HG02763 (cell line): ENCODE data around the gene ASPSCR1.
"Not testable (repeated sequence)": the region's sequence is repeated elsewhere in the genome, so short reads cannot be mapped to it uniquely, and the experiment has no call there.

Source experiments
- ATAC-seq: cut with Tn5 transposase; IDR thresholded peaks from one replicate; pipeline ENCODE4 v1.9.1; 2021; ENCODE audit warnings: mild to moderate bottlenecking, moderate library complexity; ENCODE audit not compliant: unreplicated experiment

The ASPSCR1 gene

DNA sequence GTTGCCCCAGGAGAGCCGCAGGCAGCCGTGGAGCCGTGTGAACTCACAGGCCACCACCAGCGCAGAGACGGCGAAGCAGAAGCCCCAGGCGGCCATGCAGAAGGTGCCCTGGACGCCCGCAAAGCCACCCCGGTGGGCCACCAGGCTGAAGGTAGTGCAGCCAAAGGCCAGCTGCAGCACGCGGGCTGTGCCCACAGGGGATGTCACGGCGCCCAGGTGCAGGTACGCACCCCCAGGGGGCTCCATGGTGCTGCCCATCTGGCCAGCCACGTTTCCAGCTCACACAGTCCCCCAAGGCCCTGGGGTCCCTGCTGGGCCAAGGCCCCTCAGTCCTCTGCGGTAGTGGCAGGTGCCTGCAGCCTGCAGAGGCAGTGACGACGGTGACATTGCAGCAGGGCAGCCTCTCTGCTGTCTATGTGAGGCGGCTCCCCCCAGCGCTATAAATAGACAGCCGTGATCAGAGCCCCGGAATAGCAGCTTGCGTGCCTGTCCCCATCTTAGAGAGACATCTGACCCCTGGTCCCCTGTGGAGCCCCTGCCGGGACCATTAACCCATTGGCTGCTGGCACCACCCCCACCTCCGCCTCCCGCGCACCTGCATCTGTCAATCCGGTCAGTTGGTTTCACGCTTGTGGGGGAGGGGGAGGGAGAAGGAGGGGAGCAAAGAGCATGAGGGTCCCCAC is 35.8 kb upstream of the ASPSCR1 start:
- ATAC-seq = no peak

- no peak for ATAC-seq
Measured at GRCh38 chr17:81942167-81942553, 35.3 kb upstream of the ASPSCR1 start.

GRCh38 chr17:81944858-81945257 is 32.6 kb upstream of the ASPSCR1 start:
- ATAC-seq = no peak

- ATAC-seq = no peak
Measured at GRCh38 chr17:81947189-81947588, 30.2 kb upstream of the ASPSCR1 start, which contains the start of gene MYADML2. TSS of gene MYADML2 (minus strand) at chr17:81947233. CDS start at chr17:81941741, 5,492 bp downstream.

DNA sequence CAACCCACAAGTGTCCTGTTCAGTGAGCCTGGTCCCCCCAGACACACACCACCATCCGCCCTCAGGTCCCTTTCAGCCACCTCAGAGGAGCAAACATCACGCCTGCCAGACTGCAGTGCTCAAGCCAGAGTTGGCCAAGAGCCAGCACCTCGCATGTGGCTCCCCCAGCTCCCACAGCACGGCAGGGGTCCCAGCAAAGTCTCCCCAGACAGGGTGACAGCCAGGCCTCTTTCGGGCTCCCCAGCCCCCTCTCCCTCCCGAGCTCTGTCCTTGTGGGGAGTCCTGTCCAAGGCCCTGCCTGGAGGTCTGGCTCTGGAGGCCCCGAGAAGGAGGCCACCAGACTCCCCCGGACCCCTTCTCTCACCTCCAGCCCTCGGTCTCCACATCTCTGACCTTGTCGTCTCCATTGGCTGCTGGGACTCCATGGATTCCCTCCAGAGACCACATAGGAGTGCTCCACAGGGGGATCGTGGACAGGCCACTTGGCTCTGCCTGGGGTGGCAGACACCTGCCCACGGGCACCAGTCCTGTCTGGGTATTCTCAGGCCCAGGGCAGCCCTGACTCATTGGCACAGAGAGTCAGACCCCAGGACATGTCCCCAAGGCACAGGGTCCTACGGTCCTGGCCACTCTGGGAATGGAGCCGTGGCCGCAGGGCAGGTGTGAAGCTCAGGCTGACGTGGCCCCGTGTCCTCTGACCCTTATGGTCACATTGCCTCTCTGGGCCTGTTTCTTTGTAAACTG is 28.6 kb upstream of the ASPSCR1 start:
- ATAC-seq = no peak

- ATAC-seq = no peak
Measured at GRCh38 chr17:81950501-81950900, 26.9 kb upstream of the ASPSCR1 start.

DNA sequence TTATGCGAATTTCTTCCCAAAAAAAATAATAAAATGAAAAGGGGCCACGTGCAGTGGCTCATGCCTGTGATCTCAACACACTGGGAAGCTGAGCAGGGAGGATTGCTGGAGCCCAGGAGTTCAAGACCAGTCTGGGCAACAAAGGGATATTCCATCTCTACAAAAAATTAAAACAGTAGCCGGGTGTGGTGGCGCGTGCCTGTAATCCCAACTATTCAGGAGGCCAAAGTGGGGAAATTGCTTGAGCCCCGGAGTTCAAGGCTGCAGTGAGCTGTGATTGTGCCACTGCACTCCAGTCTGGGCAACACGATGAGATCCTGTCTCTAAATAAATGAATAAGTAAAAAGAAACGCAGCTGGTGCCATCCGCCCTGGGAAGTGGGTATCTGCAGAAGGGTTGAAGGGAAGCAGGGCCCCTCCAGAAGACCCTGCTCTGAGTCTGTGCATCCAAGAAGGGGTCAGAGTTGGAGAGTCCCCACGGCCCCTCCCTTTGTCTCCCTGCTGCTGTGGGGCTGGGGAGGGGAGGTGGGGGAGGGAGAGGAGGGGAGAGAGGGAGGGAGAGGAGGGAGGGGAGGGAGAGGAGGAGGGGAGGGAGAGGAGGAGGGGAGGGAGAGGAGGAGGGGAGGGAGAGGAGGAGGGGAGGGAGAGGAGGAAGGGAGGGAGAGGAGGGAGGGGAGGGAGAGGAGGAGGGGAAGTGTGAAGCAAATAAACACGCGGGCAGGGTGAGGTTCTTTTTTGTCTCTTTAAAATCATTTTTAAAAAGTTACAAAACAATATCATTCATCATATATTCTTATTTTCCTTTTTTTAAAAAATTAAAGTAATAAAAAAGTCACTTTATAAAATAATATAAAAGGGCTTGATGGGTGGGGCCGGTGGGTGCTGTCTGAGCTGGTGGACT is 25.4 kb upstream of the ASPSCR1 start:
- ATAC-seq = no peak

GRCh38 chr17:81952792-81953228 is 24.6 kb upstream of the ASPSCR1 start:
- no peak for ATAC-seq

DNA sequence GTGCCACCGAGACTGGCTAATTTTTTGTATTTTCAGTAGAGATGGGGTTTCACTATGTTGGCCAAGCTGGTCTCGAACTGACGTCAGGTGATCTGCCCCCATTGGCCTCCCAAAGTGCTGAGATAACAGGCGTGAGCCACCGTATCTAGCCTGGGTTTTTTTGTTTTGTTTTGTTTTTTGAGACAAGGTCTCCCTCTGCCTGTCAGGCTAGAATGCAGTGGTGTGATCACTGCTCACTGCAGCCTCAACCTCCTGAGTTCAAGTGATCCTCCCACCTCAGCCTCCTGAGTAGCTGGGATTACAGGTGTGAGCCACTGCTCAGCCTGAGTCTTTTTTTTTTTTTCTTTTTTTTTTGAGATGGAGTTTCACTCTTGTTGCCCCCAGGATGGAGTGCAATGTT is 24.0 kb upstream of the ASPSCR1 start:
- ATAC-seq = not testable (repeated sequence)

DNA sequence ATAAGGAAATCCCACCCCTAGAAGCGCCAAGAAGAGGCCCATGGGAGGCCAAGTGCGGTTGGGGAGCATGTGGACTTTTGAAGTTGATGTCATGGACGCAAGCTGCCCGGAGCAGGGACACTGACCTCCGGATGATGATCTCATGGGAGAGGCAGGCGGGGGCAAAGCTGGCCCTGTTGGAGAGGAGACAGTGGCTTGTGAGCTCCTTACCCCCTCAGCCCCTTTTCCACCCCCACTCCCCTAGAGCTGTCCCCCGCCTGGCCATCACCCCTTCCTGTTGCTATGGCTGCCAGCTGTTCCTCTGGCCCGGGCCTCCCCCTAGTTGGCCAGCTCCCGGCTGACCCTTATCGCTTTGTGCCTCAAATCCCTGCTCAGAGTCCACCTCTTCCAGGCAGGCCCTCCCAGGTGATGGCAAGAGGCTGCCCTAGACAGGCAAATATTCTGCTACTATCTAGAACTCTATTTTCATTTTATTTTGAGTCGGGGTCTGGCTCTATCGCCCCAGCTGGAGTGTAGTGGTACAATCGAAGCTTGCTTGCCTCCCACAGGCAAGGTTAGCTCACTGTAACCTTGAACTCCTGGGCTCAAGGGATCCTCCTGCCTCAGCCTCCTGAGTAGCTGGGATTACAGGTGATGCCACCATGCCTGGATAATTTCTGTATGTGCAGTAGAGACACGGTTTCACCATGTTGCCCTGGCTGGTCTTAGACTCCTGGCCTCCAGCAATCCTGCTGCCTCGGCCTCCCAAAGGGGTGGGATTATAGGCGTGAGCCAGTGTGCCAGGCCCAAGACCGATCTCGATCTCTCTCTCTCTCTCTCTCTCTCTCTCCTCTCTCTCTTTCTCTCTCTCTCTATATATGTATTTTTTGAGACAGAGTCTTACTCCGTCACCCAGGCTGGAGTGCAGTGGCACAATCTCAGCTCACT is 23.0 kb upstream of the ASPSCR1 start:
- ATAC-seq = no peak

GRCh38 chr17:81955058-81955681 is 22.3 kb upstream of the ASPSCR1 start:
- no peak for ATAC-seq

GRCh38 chr17:81955756-81956544 is 21.5 kb upstream of the ASPSCR1 start:
- ATAC-seq = no peak

DNA sequence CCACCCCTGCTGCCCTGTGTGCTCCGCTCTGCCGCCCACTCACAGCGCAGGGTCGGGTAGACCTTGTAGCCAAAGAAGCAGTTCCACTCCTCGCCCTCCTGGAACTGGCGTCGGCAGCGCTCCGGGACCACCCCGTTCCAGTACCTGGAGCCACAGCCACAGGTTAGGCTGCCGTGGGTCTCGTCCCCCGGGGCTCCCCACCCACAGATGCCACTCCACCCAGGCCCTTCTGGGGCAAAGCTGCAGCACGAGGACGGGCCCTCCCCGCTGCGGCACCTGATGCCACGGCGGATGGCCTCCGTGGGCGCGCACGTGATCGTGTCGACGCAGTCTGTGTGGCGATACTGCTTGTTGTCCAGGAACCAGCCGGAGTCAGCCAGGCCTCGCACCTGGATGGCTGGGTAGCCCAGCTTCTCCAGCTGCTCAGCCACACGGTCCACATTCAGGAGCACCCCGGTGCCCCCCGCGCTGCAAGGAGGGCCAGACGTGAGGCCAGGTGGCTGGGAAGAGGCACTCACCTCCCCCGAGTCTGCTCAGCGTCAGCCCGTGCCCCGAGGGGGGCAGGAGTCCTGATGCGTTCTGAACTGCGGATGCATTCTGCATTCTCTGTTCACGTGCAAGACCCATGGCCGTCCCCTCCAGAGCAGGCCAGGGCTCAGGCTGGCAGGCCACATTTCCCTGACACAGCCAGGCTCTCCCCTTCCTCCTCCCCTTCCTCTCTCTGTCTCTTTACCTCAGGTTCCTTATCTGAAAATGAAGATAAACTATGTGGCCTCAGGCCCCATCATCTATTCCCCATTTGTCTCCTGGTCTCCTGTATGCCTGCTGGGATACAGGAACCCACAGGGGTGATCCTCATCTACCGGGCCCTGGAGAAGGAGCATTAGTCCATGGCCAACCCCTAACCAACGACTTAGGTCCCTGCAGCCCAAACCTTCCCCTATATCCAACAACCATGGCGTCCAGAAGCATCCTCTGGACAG is 20.5 kb upstream of the ASPSCR1 start:
- no peak for ATAC-seq

GRCh38 chr17:81957691-81958432 is 19.6 kb upstream of the ASPSCR1 start:
- no peak for ATAC-seq

DNA sequence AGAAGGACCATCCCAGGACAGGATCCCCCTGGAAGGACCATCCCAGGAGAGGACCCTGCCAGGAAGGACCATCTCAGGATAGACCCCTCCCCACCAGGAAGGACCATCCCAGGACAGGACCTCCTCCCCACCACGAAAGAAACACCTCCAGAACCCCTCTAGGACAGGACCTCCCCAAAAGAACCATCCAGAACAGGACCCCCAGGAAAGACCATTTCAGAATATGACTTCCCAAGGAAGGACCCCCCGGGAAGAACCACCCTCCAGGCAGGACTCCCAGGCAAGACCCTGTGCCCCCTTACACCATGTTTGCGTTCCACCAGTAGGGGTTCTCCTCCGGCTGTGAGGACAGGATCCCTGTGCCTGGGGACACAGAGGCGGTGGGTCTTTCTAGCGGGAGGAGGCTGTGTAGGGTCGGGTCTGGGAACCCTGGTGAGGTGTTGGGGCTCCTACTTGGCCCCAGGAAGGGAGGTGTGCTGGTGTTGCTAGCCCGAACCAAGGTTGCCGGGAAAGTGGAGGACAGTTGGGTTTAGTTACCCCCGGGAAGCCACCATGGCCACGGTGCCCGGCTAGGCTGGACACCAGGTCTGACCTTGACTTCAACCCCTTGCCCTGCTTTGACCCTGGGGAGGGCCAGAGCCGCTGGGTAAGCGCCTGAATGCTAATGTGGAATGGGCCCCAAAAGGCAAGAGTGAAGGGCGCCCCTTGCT is 18.6 kb upstream of the ASPSCR1 start:
- no peak for ATAC-seq

GRCh38 chr17:81959362-81960129 is 17.9 kb upstream of the ASPSCR1 start:
- peak; percentile 52 for ATAC-seq
